GM19035 (cell line): ENCODE results near the gene UROC1.

Experiments used
- ATAC-seq: cut with Tn5 transposase; IDR thresholded peaks from one replicate; pipeline ENCODE4 v1.9.1; 2021; ENCODE audit not compliant: unreplicated experiment

Gene UROC1

DNA sequence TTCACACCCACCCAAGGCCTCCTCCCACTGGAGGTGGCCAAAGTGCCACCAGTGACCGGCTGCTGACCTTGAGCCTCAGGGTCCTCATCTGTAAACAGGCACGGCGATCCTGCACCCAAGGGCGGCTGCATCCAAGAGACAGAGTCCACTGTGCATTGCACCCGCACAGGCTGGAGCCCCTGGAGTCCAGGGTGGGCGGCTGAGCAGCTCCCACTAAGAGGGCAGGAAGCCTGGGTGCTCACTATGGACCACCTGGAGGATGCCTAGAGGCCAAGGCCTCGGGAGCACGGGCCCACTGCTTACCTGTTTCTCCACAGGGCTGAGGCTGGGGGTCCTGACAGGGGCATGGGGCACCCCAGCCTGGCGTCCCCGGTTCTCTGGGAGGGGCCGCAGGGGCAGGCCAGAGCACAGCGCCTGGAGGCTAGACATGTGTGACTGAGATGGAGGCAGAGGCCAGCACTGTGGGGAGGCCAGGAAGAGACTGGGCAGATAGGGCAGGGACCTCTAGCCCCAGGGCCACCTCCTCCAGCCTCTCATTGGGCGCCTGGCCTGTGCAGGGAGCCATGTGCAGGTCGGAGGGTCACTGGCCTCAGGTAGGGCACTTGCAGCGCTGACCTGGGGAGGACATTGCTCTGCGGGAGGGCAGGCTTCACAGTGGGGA, at the start of gene UROC1:
Gene UROC1 (minus strand): TSS at position 483 of the 661 bp plus-strand sequence. CDS start 54 bp downstream, at position 429.
- ATAC-seq = no peak

DNA sequence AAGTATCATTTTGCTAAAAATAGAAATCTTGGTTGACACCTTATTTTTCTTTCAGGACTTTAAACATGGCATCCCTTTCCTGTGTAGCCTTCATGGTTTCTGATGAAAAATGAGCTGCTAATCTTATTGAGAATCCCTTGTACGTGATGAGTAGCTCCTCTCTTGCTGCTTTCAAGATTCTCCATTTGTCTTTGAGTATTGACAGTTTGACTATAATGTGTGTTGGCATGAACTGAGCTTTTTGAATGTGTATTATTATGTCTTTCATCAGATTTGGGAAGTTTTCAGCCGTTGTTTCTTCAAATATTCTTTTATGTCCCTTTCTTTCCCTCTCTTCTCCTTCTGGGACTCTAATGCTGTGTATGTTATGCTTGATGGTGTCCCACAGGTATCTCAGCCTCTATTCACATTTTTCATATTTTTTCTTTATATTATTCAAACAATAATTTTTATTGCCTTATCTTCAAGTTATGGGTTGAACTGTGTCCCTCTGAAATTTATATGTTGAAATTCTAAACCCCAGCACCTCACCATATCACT, 45.2 kb upstream of the UROC1 start:
- ATAC-seq = no peak

DNA sequence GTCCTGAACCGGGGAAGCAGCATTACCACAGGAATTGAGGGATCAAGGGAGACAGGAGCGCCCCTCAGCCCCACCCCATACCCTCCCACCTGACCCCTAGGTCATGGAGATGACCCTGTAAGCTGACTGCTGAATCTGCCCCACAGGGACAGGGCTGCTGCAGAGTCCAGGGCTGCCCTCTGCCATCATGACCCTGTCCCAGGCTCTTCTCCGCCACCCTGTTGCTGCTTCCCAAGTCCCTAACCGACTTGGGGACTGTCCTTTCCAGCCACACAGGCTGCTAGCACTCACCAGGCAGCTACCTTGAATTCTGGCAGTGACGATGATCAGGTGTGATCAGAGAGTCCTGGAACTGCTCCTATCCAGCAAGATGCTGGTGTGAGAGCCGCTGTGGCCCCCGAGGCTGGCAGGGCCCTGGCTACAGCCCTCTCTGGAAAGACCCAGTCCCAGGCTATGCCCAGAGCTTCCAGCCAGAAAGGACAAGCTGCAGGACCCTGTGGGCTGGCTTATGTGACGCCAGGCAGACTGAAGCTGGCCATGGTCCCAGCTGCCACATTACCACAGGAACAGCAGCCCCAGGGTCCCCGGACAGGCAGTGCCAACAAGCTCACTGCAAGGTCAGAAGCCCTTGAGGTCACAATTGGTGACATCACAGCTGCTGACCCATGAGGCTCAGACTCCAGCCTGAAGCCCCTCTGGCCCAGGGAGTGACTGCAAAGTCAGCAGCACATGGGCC, 40.9 kb upstream of the UROC1 start, which contains the start of gene C3orf22:
Gene C3orf22 (minus strand): TSS at position 597 of the 736 bp plus-strand sequence. CDS start 5,542 bp downstream, outside the sequence.
- no peak for ATAC-seq

GRCh38 chr3:126557761-126558160, 40.2 kb upstream of the UROC1 start:
- ATAC-seq = no peak

DNA sequence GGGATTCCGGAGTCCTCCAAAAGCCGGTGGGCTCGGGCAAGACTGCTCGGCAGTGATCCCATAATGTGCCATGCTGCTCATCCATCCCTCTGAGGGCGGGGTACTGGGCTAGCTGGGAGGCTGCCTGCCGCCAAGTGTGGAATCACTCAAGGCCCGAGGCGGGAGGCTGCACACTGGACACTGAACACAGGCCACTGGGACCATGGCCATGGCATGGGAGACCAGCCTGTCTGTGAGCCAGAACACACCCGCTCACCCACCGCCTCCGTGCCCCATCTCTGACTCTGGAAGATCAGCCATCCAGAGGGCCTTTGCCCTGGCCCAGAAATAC, 39.8 kb upstream of the UROC1 start:
- ATAC-seq = no peak

GRCh38 chr3:126556637-126557414, 39.3 kb upstream of the UROC1 start:
- ATAC-seq = no peak

DNA sequence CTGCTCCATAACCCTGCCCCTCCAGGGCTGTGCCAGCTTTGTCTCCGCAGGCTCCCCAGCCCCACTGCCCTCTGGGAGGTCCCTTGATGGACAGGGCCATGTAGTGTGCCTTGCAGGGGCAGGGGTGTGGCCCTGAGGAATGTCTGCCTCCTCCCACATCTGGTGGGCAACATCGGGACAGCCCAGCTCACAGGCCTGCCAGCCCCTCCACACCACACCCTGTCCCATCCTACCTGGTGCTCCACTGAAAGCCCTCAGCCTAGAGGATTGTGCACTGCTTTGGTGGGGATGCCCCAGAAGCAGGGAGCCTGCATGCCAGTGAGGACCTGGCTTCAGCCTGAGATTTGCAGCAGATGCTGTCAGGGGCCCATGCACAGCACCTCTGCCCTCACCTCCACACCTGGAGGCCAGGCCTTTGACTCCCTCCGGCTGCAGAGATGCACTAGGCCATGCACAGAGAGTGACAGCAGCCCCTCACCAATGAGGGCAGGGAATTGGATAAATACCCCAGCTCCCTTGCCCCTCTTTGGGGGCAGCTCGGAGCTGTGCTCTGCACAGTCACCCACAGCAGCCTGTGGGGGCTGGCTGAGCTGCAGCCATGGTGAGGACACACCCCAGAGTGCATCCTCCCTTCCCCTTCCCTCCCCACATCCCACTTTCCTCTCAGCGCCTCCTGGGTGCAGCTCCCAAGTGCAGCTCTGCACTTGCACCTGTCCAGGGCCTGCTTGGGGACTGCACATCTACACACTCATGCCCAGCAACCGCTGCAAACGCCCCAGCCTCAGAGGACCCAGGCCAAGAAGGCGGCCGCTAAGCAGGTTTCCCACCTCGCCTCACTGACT, 38.4 kb upstream of the UROC1 start:
- no peak for ATAC-seq

- no peak for ATAC-seq
These were observed 37.3 kb upstream of the UROC1 start for GRCh38 chr3:126554560-126555525.

- no peak for ATAC-seq
These were observed 35.9 kb upstream of the UROC1 start for GRCh38 chr3:126553284-126554084.

GRCh38 chr3:126552688-126553283, 35.2 kb upstream of the UROC1 start:
- ATAC-seq = no peak

DNA sequence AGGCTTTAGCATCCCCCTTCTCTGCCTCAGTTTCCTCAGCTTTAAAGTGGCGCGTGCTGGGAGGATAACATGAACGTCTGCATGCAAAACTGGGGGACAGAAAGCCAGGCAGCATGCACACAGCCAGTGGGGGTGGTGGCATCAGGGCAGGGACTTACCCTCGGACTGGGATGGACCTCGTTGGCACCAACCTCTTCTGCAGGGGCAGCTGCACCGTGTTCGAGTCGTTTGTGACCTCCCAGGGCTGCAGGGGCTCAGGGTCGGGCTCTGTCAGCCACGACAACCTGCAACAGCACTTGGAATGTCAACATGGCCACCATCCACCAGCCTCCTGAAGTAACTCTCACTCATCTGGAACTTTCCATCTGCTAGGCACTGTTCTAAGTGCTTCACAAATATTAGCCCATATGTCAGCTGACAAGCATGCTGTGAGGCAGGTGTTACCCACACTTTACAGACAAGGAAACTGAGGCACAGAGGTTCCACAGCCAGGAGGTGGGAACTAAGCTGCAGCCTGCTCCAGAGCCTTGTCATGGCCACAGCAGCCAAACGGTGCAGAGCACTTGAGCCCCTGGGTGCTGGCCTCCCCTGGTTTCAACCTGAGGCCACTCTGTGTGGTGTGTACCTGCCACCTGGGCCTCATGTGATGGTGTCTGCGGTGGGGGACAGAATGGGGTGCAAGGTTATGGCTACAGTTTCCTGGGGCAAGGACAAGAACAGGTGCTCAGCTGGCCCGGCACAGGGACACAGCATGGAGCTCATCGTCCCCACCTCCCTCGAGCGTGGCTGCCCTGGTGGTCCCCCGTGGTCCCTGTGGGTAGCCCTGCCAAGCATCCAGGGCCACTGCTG, 34.5 kb upstream of the UROC1 start:
- no peak for ATAC-seq

- no peak for ATAC-seq
These were observed 33.7 kb upstream of the UROC1 start for GRCh38 chr3:126551121-126551838.

DNA sequence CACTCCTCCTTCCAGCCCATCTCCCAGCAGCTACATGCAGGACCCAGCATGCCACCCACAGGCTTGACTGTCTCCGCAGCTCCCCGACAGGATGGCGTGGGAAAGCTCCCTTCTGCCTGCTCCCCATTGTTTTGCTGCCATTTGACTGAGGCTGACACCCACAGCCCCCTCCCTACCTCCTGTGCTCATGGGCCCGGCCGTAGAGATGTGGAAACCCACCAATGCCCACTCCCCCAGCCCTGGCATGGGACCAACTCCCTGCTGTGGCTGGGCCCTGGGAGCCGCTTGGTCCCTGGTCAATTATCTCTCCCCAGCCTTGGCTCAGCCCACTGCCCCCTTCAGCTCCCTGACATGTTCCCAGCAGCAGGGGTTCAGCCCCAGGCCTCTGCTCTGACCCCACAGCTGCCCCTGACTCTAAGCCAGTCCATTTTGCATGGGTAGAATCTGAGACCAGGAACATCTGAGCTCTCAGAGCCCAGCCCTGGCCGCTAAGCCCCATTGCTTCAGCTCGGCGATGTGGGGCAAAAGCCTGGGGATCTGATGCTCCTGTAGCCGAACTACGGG, 33.0 kb upstream of the UROC1 start:
- ATAC-seq = no peak

DNA sequence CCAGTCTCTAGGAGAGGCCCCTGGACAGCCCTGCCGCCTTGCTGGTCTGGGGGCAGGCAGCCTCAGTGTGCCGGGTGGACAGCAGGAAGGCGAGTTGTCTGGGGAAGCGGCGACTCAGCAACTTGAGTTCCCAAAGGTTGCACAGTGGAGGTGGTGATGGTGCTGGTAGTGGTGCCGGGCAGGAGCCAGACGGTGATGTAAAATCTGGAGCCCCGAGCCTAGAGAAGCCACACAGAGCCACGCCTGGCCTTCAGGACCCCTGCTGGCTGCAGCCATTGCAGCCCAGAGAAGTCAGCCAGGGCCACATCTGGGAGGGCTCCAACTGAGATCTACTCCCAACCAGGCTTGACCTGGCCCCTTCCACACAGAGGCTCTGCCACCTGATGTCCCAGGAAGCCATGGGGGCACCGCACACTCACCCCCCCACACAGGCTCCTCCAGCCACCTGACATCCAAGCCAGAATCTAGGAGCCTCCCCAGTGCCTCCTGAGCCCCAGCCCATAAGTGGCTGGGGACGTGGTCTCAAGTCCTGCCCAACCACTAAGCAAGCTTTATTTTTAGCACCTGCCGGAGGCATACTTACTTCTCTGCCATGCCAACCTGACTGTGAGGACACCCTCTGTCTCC, 32.4 kb upstream of the UROC1 start:
- no peak for ATAC-seq

- no peak for ATAC-seq
These were observed 31.2 kb upstream of the UROC1 start for GRCh38 chr3:126548556-126549466.
